ENCODE measurements around the gene PIM2. TPM values are rescaled to one million over a fixed set of nuclear protein-coding genes. Genes with fewer than 3 reads are reported as not detected.

Gene PIM2
- total and polyA plus RNA-seq, 9 of the 15 experiments (the other 6 are each of a cell fraction or from before 2014, with no cell fraction given), result 67.6 to 191 (median 108) TPM

DNA sequence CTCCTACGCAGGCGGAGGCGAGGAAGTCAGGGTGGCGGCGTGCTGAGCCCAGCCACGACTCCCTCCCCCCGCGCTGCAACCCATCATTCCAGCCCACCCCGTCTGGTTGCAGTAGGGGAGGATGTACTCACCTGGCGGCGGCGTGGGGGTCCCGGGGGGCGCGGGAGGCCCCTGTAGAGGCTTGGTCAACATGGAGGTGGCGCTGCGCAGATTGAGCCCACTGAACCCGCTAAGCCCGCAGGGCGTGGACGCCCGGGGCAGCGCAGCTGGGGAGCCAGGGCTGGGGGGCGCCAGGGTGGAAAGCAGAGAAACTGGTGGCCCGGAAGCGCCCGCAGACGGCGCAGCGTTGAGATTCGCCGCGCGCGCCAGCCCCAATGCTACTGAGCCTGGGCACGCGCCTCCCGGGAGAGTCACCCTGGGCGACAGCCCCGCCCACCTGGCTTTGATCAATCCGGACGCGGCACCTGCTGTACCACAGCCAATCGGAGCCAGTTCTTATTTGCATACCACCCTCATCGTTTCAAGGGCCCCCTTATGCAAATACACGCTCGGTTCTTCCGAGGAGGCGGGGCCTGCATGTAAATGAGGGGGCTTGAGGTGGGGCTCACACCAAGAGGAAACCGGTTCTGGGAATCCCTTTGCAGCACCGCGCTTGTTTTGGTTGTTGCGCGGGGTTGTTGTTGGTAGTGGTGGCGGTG, at the start of gene PIM2 (continued):
- TF ChIP-seq, protein P1, sequence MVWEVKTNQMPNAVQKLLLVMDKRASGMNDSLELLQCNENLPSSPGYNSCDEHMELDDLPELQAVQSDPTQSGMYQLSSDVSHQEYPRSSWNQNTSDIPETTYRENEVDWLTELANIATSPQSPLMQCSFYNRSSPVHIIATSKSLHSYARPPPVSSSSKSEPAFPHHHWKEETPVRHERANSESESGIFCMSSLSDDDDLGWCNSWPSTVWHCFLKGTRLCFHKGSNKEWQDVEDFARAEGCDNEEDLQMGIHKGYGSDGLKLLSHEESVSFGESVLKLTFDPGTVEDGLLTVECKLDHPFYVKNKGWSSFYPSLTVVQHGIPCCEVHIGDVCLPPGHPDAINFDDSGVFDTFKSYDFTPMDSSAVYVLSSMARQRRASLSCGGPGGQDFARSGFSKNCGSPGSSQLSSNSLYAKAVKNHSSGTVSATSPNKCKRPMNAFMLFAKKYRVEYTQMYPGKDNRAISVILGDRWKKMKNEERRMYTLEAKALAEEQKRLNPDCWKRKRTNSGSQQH (CRISPR knock-in tag; IDR thresholded peaks at IDR 0.05), result no peak
- TF ChIP-seq PRPF4 (IDR thresholded peaks at IDR 0.05; ENCODE audit: insufficient read depth, low read depth, low read length, poor library complexity, severe bottlenecking), result no peak
- no peak for TF ChIP-seq HNRNPH1 (optimal IDR thresholded peaks at IDR 0.05; ENCODE audit: low read depth, low read length)
- TF ChIP-seq ZNF644 (tag; IDR thresholded peaks at IDR 0.05; ENCODE audit: low read depth), result no peak
- no peak for TF ChIP-seq BMI1 (IDR thresholded peaks at IDR 0.05; ENCODE audit: low read length)
- no peak for TF ChIP-seq TAF9B (IDR thresholded peaks at IDR 0.05; ENCODE audit: partially characterized antibody)
- TF ChIP-seq MCM3 (IDR thresholded peaks at IDR 0.05), result no peak
- TF ChIP-seq XRCC4 (IDR thresholded peaks at IDR 0.05; ENCODE audit: extremely low read depth, insufficient read depth, insufficient read length), result no peak
- no peak for TF ChIP-seq TARDBP (IDR thresholded peaks at IDR 0.05)
- TF ChIP-seq, protein P2, sequence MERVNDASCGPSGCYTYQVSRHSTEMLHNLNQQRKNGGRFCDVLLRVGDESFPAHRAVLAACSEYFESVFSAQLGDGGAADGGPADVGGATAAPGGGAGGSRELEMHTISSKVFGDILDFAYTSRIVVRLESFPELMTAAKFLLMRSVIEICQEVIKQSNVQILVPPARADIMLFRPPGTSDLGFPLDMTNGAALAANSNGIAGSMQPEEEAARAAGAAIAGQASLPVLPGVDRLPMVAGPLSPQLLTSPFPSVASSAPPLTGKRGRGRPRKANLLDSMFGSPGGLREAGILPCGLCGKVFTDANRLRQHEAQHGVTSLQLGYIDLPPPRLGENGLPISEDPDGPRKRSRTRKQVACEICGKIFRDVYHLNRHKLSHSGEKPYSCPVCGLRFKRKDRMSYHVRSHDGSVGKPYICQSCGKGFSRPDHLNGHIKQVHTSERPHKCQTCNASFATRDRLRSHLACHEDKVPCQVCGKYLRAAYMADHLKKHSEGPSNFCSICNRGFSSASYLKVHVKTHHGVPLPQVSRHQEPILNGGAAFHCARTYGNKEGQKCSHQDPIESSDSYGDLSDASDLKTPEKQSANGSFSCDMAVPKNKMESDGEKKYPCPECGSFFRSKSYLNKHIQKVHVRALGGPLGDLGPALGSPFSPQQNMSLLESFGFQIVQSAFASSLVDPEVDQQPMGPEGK (CRISPR knock-in tag; IDR thresholded peaks at IDR 0.05; ENCODE audit: borderline replicate concordance), result no peak
- TF ChIP-seq RBBP5 (IDR thresholded peaks at IDR 0.05; ENCODE audit: borderline replicate concordance, insufficient read depth, low read length, poor library complexity, severe bottlenecking), result peak; percentile 25
- TF ChIP-seq, protein P3, sequence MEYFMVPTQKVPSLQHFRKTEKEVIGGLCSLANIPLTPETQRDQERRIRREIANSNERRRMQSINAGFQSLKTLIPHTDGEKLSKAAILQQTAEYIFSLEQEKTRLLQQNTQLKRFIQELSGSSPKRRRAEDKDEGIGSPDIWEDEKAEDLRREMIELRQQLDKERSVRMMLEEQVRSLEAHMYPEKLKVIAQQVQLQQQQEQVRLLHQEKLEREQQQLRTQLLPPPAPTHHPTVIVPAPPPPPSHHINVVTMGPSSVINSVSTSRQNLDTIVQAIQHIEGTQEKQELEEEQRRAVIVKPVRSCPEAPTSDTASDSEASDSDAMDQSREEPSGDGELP (CRISPR knock-in tag; IDR thresholded peaks at IDR 0.05; ENCODE audit: borderline replicate concordance), result peak; percentile 63
- TF ChIP-seq ZBTB1 (CRISPR knock-in tag; IDR thresholded peaks at IDR 0.05; ENCODE audit: borderline replicate concordance, low read depth), result no peak
- TF ChIP-seq TCFL5 (CRISPR knock-in tag; conservative IDR thresholded peaks at IDR 0.05), result no peak
- TF ChIP-seq ERF (CRISPR knock-in tag; IDR thresholded peaks at IDR 0.05), result peak; percentile 76
- TF ChIP-seq, protein P4, sequence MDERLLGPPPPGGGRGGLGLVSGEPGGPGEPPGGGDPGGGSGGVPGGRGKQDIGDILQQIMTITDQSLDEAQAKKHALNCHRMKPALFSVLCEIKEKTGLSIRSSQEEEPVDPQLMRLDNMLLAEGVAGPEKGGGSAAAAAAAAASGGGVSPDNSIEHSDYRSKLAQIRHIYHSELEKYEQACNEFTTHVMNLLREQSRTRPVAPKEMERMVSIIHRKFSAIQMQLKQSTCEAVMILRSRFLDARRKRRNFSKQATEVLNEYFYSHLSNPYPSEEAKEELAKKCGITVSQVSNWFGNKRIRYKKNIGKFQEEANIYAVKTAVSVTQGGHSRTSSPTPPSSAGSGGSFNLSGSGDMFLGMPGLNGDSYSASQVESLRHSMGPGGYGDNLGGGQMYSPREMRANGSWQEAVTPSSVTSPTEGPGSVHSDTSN (CRISPR knock-in tag; IDR thresholded peaks at IDR 0.05; ENCODE audit: low read depth), result no peak
- TF ChIP-seq, protein P4 (tag; conservative IDR thresholded peaks at IDR 0.05; ENCODE audit: low read depth), result no peak
- no peak for TF ChIP-seq ARID2 (IDR thresholded peaks at IDR 0.05)
- TF ChIP-seq RBM25 (IDR thresholded peaks at IDR 0.05; ENCODE audit: low read depth, low read length, severe bottlenecking), result no peak
- no peak for TF ChIP-seq DPF2 (IDR thresholded peaks at IDR 0.05)
- TF ChIP-seq HNRNPLL (IDR thresholded peaks at IDR 0.05; ENCODE audit: low read depth, low read length, poor library complexity, severe bottlenecking), result peak; percentile 82

Measured in K562 (cell line).